GM12892 (cell line): ENCODE measurements around the gene ACOT13.
"Not testable (repeated sequence)": the region's sequence is repeated elsewhere in the genome, so short reads cannot be mapped to it uniquely, and the experiment has no call there.

ENCODE experiments used
- POLR2A ChIP-seq: IDR thresholded peaks from 2 replicates; pipeline ENCODE4 v1.6.1; 2011; ENCODE audit warnings: low read depth, low read length, control low read depth
- POLR2AphosphoS5 ChIP-seq: IDR thresholded peaks from 2 replicates; pipeline ENCODE4 v1.6.1; 2011; ENCODE audit warnings: low read depth, low read length, control low read depth
- TAF1 ChIP-seq: IDR thresholded peaks from 2 replicates; pipeline ENCODE4 v1.6.1; 2011; ENCODE audit warnings: low read depth, mild to moderate bottlenecking, control low read depth, low read length, borderline replicate concordance

DNA sequence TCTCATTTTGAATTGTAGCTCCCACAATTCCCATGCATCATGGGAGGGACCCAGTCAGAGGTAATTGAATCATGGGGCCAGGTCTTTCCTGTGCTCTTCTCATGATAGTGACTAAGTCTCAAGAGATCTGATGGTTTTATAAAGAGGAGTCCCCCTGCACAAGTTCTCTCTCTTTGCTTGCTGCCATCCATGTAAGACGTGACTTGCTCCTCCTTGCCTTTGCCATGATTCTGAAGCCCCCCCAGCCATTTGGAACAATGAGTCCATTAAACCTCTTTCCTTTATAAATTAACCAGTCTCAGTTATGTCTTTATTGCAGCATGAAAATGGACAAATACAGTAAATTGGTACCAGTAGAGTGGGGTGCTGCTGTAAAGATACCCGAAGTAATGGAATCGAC is 63.8 kb downstream of the ACOT13 start:
- not testable (repeated sequence) for TF ChIP-seq POLR2AphosphoS5, POLR2A, TAF1
